Measurements from ENCODE around the gene STPG1. TPM values are rescaled to one million over a fixed set of nuclear protein-coding genes. Genes with fewer than 3 reads are reported as not detected.
A peak's percentile ranks its signal among the peaks of the same experiment; 100 is the strongest.

STPG1 gene
- total RNA-seq, 1 donor from 2014 or later = 1.9 TPM

DNA sequence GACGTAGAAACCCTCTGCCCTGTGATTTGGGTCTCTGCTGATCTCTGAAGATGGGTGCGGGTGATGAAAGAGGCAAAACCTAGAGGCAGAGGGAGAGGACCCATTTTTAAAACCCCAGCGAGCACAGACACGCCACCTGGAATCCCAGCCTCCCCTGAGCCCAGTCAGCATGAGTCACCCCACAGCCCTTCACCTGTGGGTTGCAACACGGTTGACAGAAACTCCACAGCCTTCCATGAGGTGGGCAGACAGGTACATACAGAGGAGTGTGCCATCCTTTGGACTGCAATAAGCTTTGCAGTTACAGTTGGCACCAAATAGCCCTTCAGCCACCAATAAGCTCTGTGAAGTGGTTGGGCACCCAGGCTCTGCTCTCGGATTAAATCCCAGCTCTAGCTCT, 96.5 kb downstream of the STPG1 start:
- no peak for DNase-seq

- no peak for DNase-seq
These were observed 96.9 kb downstream of the STPG1 start for GRCh38 chr1:24316645-24317044.

DNA sequence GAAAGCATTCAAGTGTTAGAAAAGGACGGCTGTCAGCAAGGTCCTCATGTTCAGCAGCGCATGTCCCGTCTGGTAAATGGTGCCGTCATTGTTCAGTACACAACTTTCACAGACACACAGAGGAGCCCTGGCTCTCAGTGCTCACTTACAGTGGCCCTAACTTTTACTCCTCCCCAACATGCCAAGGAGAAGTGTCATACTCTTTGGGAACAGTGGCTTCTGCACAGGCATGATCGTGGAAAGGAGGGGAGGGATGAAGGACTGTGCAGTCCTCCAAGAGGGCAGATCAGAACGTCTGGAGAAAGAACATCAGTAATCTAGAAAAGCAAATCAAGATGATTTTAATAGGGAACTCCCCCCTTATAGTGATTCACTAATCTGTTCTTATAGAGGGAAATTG, 98.2 kb downstream of the STPG1 start:
- no peak for DNase-seq

DNA sequence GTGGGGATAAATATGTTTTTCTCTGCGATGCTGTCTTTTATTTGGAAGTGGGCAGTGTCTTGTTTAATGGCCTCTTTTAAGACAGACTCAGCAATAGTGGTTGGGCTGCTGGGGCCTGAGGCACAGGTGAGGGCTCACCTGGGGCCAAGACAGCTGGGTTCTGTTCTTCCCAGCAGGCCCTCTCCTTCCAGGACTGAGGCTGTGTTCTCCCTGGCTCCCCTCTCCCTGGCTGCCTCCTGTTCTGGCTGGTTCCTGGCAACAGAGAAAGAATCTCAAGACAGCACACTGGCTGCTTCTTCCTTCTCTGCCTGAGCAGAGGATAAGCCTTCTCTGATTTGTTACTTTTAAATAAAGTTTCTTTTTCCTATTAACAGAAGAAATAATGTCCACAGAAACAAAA, 101.8 kb downstream of the STPG1 start:
- no peak for DNase-seq

DNA sequence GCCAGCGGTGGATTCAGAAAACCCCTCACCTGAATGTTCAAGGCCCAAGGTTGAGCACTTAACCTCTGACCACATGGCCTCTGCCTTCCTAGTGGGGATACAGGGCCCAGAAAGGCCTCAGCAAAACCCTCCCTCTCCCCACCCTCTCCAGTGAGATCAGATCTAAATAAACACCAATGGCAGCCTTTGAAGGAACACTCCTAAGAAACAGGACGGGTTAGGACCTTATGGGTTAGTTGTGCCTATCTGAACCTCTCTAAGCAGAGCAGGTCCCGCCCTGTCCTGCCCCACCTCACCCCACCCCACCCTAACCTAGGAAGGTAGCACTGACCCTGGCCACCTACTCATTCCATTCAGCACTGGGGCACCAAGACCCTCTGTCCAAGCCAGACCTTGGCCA, 102.3 kb downstream of the STPG1 start:
- DNase-seq = no peak

- DNase-seq = no peak
These were observed 103.7 kb downstream of the STPG1 start for GRCh38 chr1:24309762-24310485.

- DNase-seq = peak; percentile 14
These were observed 105.1 kb downstream of the STPG1 start for GRCh38 chr1:24308365-24309015.

Other genes with a start within 250 kb of the STPG1 start
- gene IFNLR1, start 226.5 kb downstream of the STPG1 start, total RNA-seq = under 0.01 and 0.05 TPM in 2 replicates
- not detected in 2 replicates for gene GRHL3, start 94.4 kb downstream of the STPG1 start, total RNA-seq
- 25.4 and 31.7 TPM in 2 replicates for gene NIPAL3, start 2.0 kb upstream of the STPG1 start, total RNA-seq
- gene RCAN3, start 89.1 kb upstream of the STPG1 start, total RNA-seq = 2.6 and 4.2 TPM in 2 replicates
- gene NCMAP, start 142.3 kb upstream of the STPG1 start, total RNA-seq = not detected in 2 replicates
- 26.9 and 31.1 TPM in 2 replicates for gene SRRM1, start 229.5 kb upstream of the STPG1 start, total RNA-seq

Data from dermis blood vessel endothelial cell (primary cell).